AG20443 (cell line): Measurements from ENCODE around the gene METAP1D.
"Not testable (repeated sequence)": the region's sequence is repeated elsewhere in the genome, so short reads cannot be mapped to it uniquely, and the experiment has no call there.

ENCODE experiments used
- DNase-seq: peaks from one replicate; pipeline ENCODE4 v3.0.0; 2012; ENCODE audit warnings: low spot score, mixed read lengths

METAP1D gene

GRCh38 chr2:171999604-172000469, at the start of gene METAP1D:
TSS of gene METAP1D (plus strand) at chr2:171999953. CDS start at chr2:171999970, 17 bp downstream.
- peak; percentile 100 for DNase-seq

- no peak for DNase-seq
Measured at GRCh38 chr2:171952276-171952675, 47.5 kb upstream of the METAP1D start.

- no peak for DNase-seq
Measured at GRCh38 chr2:171952748-171953147, 47.0 kb upstream of the METAP1D start.

- DNase-seq, result no peak
Measured at GRCh38 chr2:171956135-171956825, 43.5 kb upstream of the METAP1D start.

- no peak for DNase-seq
Measured at GRCh38 chr2:171957061-171957460, 42.7 kb upstream of the METAP1D start.

- peak; percentile 66 for DNase-seq
Measured at GRCh38 chr2:171958475-171958874, 41.3 kb upstream of the METAP1D start.

- DNase-seq, result no peak
Measured at GRCh38 chr2:171959998-171960397, 39.8 kb upstream of the METAP1D start.

- DNase-seq, result no peak
Measured at GRCh38 chr2:171960570-171960969, 39.2 kb upstream of the METAP1D start.

GRCh38 chr2:171963198-171963597, 36.6 kb upstream of the METAP1D start:
- DNase-seq, result no peak

- DNase-seq, result no peak
Measured at GRCh38 chr2:171964308-171964707, 35.4 kb upstream of the METAP1D start.

GRCh38 chr2:171965238-171965637, 34.5 kb upstream of the METAP1D start:
- no peak for DNase-seq

- no peak for DNase-seq
Measured at GRCh38 chr2:171965661-171966060, 34.1 kb upstream of the METAP1D start.

- no peak for DNase-seq
Measured at GRCh38 chr2:171966235-171966634, 33.5 kb upstream of the METAP1D start.

- DNase-seq, result no peak
Measured at GRCh38 chr2:171966688-171967087, 33.1 kb upstream of the METAP1D start.

- DNase-seq, result no peak
Measured at GRCh38 chr2:171968509-171968908, 31.2 kb upstream of the METAP1D start.

GRCh38 chr2:171972329-171972982, 27.3 kb upstream of the METAP1D start:
- no peak for DNase-seq

- DNase-seq, result no peak
Measured at GRCh38 chr2:171979103-171979502, 20.6 kb upstream of the METAP1D start.

GRCh38 chr2:171983924-171984323, 15.8 kb upstream of the METAP1D start:
- DNase-seq, result not testable (repeated sequence)

GRCh38 chr2:171985076-171985475, 14.7 kb upstream of the METAP1D start:
- no peak for DNase-seq

GRCh38 chr2:171986778-171987177, 13.0 kb upstream of the METAP1D start:
- no peak for DNase-seq

GRCh38 chr2:171991027-171991426, 8.7 kb upstream of the METAP1D start:
- no peak for DNase-seq

- no peak for DNase-seq
Measured at GRCh38 chr2:171995586-171995985, 4.2 kb upstream of the METAP1D start.

- DNase-seq, result no peak
Measured at GRCh38 chr2:171996021-171996420, 3.7 kb upstream of the METAP1D start.
